Thyroid gland (tissue), 4 donors: Measurements from ENCODE around the gene CCNE1. TPM values are rescaled to one million over a fixed set of nuclear protein-coding genes. Genes with fewer than 3 reads are reported as not detected.

ENCODE experiments used
- DNase-seq, 2 donors: peaks; one replicate each; pipeline ENCODE4 v3.0.0-alpha.2; 2019
- H3K27ac ChIP-seq, 3 donors: fragments of 200-600 bp; sonication (generic); 1 replicate in 2 of 3; 2 replicates in 1 of 3; pipeline ENCODE4 v1.5.1; 2016 to 2019; ENCODE audit warnings: mild to moderate bottlenecking in 1 of 3, moderate library complexity in 1 of 3
- H3K27me3 ChIP-seq: fragments of 200-600 bp; sonication (generic); one replicate; pipeline ENCODE4 v1.5.1; 2019
- H3K36me3 ChIP-seq, 2 donors: fragments of 200-600 bp; sonication (generic); one replicate each; pipeline ENCODE4 v1.5.1; 2016 to 2019
- H3K4me1 ChIP-seq, 2 donors: fragments of 200-600 bp; sonication (generic); one replicate each; pipeline ENCODE4 v1.5.1; 2017 to 2019
- H3K4me3 ChIP-seq, 3 donors: fragments of 200-600 bp; sonication (generic); replicated peaks in 1 of 3; 1 replicate in 2 of 3; 2 replicates in 1 of 3; pipeline ENCODE4 v1.5.1; 2016; ENCODE audit warnings: mild to moderate bottlenecking in 1 of 3
- H3K9me3 ChIP-seq: fragments of 200-600 bp; sonication (generic); one replicate; pipeline ENCODE4 v1.5.1; 2017
- CTCF ChIP-seq, 6 experiments: fragments of 200-600 bp in 3 of 6; fragments of 450-650 bp in 3 of 6; sonication (generic) in 3 of 6; IDR thresholded peaks; one replicate each; pipeline ENCODE4 v1.5.1; 2016 to 2019; ENCODE audit warnings: antibody characterized with exemption in 6 of 6, mild to moderate bottlenecking in 2 of 6, inconsistent platforms in 1 of 6, moderate library complexity in 1 of 6
- POLR2A ChIP-seq, 2 donors: fragments of 450-650 bp; IDR thresholded peaks; one replicate each; pipeline ENCODE4 v1.6.1; 2017; ENCODE audit warnings: antibody characterized with exemption in 2 of 2, mild to moderate bottlenecking in 2 of 2, moderate library complexity in 1 of 2
- WGBS, 2 donors: methylation state at CpG; one replicate each; pipeline ENCODE4 v1.1.5; 2017; 5-methylcytosine and 5-hydroxymethylcytosine counted together
- intact Hi-C: fragments of 100-400 bp; cut with DNase I; formaldehyde crosslinking; loops from one replicate; pipeline ENCODE4 v1.15.1; 2023
- total RNA-seq, 4 donors: library from RNA; depleted of rRNA; stranded (reverse); fragments of >200 nt; gene quantifications; one replicate each; pipeline ENCODE4 v1.2.3, GENCODE V29; 2016

CCNE1 gene
- total RNA-seq, 4 donors from 2014 or later: 1.2 to 5.3 (median 3.0) TPM

DNA sequence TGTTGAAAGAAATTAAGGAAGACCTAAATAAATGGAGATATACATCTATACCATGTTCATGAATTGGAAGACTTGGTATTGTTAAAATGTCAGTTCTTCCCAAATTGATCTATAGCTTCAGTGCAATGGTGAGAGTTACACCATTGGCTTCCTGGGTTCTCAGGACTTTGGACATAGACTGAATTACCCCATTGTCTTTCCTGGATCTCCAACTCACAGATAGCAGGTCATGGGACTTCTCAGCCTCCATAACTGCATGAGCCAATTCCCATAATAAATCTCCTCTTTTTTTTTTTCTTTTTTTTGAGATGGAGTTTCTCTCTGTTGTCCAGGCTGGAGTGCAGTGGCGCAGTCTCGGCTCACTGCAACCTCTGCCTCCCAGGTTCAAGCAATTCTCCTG, 38.7 kb downstream of the CCNE1 start:
- intact Hi-C loops: no loop called here
- Histone ChIP-seq H3K36me3 (no peaks in the 10 kb centered on the region), H3K27ac (no peak overlapping the region), H3K4me1 (peaks cover 4% of the 10 kb centered on the region in 2 donors), H3K9me3 (no peaks in the 10 kb centered on the region), H3K4me3 (no peak overlapping the region), H3K27me3 (no peaks in the 10 kb centered on the region)
- no peak for DNase-seq
- 95 to 96% methylated on average over 2 of the region's 2 CpGs for WGBS, 2 donors
- TF ChIP-seq CTCF (IDR thresholded peaks at IDR 0.05): no peak
- no peak for TF ChIP-seq POLR2A (IDR thresholded peaks at IDR 0.05)

GRCh38 chr19:29851769-29852521, 40.2 kb downstream of the CCNE1 start:
- WGBS, 2 donors: 81 to 86% methylated on average over 3 of the region's 3 CpGs
- TF ChIP-seq POLR2A (IDR thresholded peaks at IDR 0.05) (no peak), CTCF (IDR thresholded peaks at IDR 0.05) (no peak)
- intact Hi-C loops: no loop called here

DNA sequence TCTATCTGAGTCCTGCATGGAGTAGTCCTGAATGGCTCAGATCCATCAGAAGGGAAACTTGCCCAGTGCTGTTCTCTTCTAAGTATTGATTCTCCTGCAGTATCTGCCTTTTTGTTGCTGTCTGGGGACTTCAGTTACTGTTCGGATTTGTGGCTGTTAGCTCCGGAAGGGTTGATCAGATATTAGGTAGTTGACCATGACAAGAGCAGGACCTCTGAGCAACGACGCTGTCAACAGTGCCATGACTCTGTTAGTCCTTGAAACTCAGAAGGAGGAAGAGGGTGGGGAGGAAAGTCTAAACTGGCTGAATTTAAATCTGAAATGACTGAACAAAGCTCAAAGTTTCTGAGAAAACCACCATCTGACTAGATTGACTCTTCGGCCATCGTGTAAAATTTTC, 42.2 kb downstream of the CCNE1 start:
- H3K27me3 ChIP-seq: no peaks in the 10 kb centered on the region
- no peaks in the 10 kb centered on the region for H3K36me3 ChIP-seq
- DNase-seq: no peak
- no peaks in the 10 kb centered on the region for H3K4me1 ChIP-seq
- no peak overlapping the region for H3K4me3 ChIP-seq
- TF ChIP-seq CTCF (IDR thresholded peaks at IDR 0.05) (no peak), POLR2A (IDR thresholded peaks at IDR 0.05) (no peak)
- no peaks in the 10 kb centered on the region for H3K9me3 ChIP-seq
- 87% methylated on average over 6 of the region's 6 CpGs for WGBS, 2 donors
- H3K27ac ChIP-seq: no peak overlapping the region
- intact Hi-C loops: no loop called here

More at GRCh38 chr19:29851769-29852521, 40.2 kb downstream of the CCNE1 start:
- H3K36me3 ChIP-seq: no peaks in the 10 kb centered on the region
- no peaks in the 10 kb centered on the region for H3K9me3 ChIP-seq
- H3K27me3 ChIP-seq: no peaks in the 10 kb centered on the region
- H3K27ac ChIP-seq: no peak overlapping the region
- no peak for DNase-seq
- H3K4me3 ChIP-seq: no peak overlapping the region
- H3K4me1 ChIP-seq: no peaks in the 10 kb centered on the region

DNA sequence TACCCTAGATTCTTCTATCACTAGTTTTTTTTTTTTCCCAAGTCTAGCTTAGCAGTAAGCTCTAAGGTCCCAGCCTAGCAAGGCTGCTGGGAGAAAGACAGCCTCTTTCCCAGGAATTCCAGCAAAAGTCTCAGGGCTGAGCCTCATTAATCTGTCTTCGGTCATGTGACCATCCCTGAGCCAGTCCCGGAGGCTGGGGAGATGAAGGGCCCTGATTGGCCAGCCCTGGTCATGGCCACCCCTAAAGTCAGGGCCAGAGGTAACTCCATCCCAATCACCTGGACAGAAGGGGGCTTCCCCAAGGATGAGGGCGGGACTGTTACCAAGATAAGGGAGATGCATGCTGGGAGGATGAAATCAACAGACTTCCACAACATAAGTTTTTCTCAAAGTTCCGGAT, 43.3 kb downstream of the CCNE1 start:
- Histone ChIP-seq H3K27ac (no peak overlapping the region), H3K27me3 (no peaks in the 10 kb centered on the region), H3K9me3 (no peaks in the 10 kb centered on the region), H3K4me3 (no peak overlapping the region), H3K4me1 (no peaks in the 10 kb centered on the region), H3K36me3 (no peaks in the 10 kb centered on the region)
- intact Hi-C loops: no loop called here
- TF ChIP-seq CTCF (IDR thresholded peaks at IDR 0.05) (no peak), POLR2A (IDR thresholded peaks at IDR 0.05) (no peak)
- DNase-seq: no peak
- 84 to 98% methylated on average over 3 to 4 of the region's 4 CpGs for WGBS, 2 donors

DNA sequence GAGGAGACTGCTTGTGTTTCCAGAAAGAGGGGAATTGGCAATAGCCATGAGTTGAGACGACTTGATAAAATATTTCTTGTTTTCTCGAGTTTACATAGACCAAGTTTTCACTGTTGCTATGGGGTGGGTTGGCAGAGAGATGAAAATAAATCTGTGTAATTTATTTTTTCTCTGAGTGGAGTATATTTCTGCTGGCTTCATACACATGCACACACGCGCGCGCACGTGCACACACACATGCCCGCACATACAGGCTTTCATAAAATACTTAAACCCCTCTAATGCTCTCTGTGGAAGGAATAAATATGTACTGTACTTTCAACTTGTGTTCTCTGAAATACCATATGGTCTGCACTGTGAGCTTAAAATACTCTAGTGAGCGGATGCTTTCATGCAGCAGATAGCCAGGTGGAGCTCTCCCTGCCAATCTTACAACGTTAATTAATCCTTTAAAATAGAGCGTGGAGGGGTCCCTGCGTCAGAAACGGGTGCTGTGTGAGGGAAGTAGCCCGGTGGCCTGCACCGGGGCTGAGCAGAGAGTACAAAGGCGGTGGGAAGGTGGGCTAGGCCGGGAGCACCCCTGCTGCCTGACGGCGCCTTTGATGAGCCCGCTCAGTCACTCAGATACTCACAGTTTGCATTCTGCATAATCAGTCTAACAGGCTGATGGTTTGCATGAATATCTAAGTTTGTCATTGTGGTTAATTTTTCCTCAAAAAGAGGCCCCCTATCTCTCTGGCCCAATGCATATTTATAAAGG, 44.1 kb downstream of the CCNE1 start:
- DNase-seq: no peak
- Histone ChIP-seq H3K27me3 (no peaks in the 10 kb centered on the region), H3K9me3 (no peaks in the 10 kb centered on the region), H3K4me3 (no peak overlapping the region), H3K36me3 (no peaks in the 10 kb centered on the region), H3K4me1 (no peaks in the 10 kb centered on the region), H3K27ac (no peak overlapping the region)
- intact Hi-C loops: no loop called here
- no peak for TF ChIP-seq POLR2A (IDR thresholded peaks at IDR 0.05)
- no peak for TF ChIP-seq CTCF (IDR thresholded peaks at IDR 0.05)
- WGBS, 2 donors: 79 to 84% methylated on average over 20 of the region's 20 CpGs
